Fibroblast of skin of right quadriceps (primary cell): ENCODE data around the gene SNCA.

Source experiments
- DNase-seq: peaks from one replicate; pipeline ENCODE4 v3.0.0-alpha.2; 2013

SNCA gene

GRCh38 chr4:89807441-89808140 lies 29.4 kb downstream of the SNCA start:
- DNase-seq = no peak

GRCh38 chr4:89805297-89805696 lies 31.7 kb downstream of the SNCA start:
- DNase-seq = no peak

GRCh38 chr4:89803915-89804314 lies 33.0 kb downstream of the SNCA start:
- DNase-seq = no peak

- DNase-seq = no peak
Observed at GRCh38 chr4:89803036-89803435, 33.9 kb downstream of the SNCA start.

- peak; percentile 3 for DNase-seq
Observed at GRCh38 chr4:89800527-89801103, 36.3 kb downstream of the SNCA start.

- peak; percentile 8 for DNase-seq
Observed at GRCh38 chr4:89800012-89800516, 36.9 kb downstream of the SNCA start.

- DNase-seq = no peak
Observed at GRCh38 chr4:89799071-89799470, 37.9 kb downstream of the SNCA start.

GRCh38 chr4:89797117-89797516 lies 39.8 kb downstream of the SNCA start:
- DNase-seq = peak; percentile 38

- peak; percentile 14 for DNase-seq
Observed at GRCh38 chr4:89788206-89789072, 48.5 kb downstream of the SNCA start.

GRCh38 chr4:89784686-89785231 lies 52.2 kb downstream of the SNCA start:
- no peak for DNase-seq

GRCh38 chr4:89781321-89781720 lies 55.6 kb downstream of the SNCA start:
- DNase-seq = no peak

GRCh38 chr4:89773805-89774204 lies 63.2 kb downstream of the SNCA start:
- no peak for DNase-seq

- no peak for DNase-seq
Observed at GRCh38 chr4:89769856-89770255, 67.1 kb downstream of the SNCA start.

- DNase-seq = no peak
Observed at GRCh38 chr4:89767924-89768323, 69.0 kb downstream of the SNCA start.

- DNase-seq = peak; percentile 65
Observed at GRCh38 chr4:89765966-89766365, 71.0 kb downstream of the SNCA start.

- DNase-seq = no peak
Observed at GRCh38 chr4:89765528-89765927, 71.4 kb downstream of the SNCA start.

GRCh38 chr4:89762311-89762710 lies 74.7 kb downstream of the SNCA start:
- DNase-seq = no peak

GRCh38 chr4:89759426-89759825 lies 77.5 kb downstream of the SNCA start:
- no peak for DNase-seq

- DNase-seq = no peak
Observed at GRCh38 chr4:89757154-89757719, 79.7 kb downstream of the SNCA start.

GRCh38 chr4:89755220-89755619 lies 81.7 kb downstream of the SNCA start:
- DNase-seq = peak; percentile 10

GRCh38 chr4:89754531-89754930 lies 82.4 kb downstream of the SNCA start:
- peak; percentile 39 for DNase-seq

- peak; percentile 98 for DNase-seq
Observed at GRCh38 chr4:89753601-89754066, 83.3 kb downstream of the SNCA start.
